Liver (tissue), 9 donors: ENCODE results near the gene HRH2. TPM values are rescaled to one million over a fixed set of nuclear protein-coding genes. Genes with fewer than 3 reads are reported as not detected.

ENCODE experiments used
- DNase-seq: peaks from one replicate; pipeline ENCODE4 v3.0.0-alpha.2; 2017; ENCODE audit warnings: low spot score
- H3K27ac ChIP-seq, 2 donors: one replicate each; pipeline ENCODE4 v1.7.0; 2013; ENCODE audit warnings: inconsistent platforms in 2 of 2, low read length in 2 of 2, control low read depth in 1 of 2, low read depth in 1 of 2, mild to moderate bottlenecking in 1 of 2
- H3K27me3 ChIP-seq, 4 donors: one replicate each; pipeline versions ENCODE4 v1.6.1 to v1.7.0; 2013; ENCODE audit warnings: low read length in 3 of 4, inconsistent platforms in 1 of 4, mild to moderate bottlenecking in 1 of 4, moderate library complexity in 1 of 4; ENCODE audit not compliant: control insufficient read depth in 4 of 4, insufficient read depth in 4 of 4
- H3K36me3 ChIP-seq, 4 donors: one replicate each; pipeline versions ENCODE4 v1.6.1 to v1.7.0; 2013; ENCODE audit warnings: low read length in 3 of 4, mild to moderate bottlenecking in 3 of 4, low read depth in 1 of 4, moderate library complexity in 1 of 4; ENCODE audit not compliant: control insufficient read depth in 4 of 4, insufficient read depth in 3 of 4
- H3K4me1 ChIP-seq, 4 donors: one replicate each; pipeline versions ENCODE4 v1.6.1 to v1.7.0; 2013; ENCODE audit warnings: low read length in 3 of 4, mild to moderate bottlenecking in 3 of 4, moderate library complexity in 1 of 4; ENCODE audit not compliant: control insufficient read depth in 4 of 4, insufficient read depth in 4 of 4
- H3K4me3 ChIP-seq, 3 donors: one replicate each; pipeline versions ENCODE4 v1.6.1 to v1.7.0; 2013; ENCODE audit warnings: low read length in 3 of 3, control low read depth in 1 of 3, low read depth in 1 of 3, mild to moderate bottlenecking in 1 of 3
- H3K9ac ChIP-seq, 2 donors: one replicate each; pipeline ENCODE4 v1.7.0; 2013; ENCODE audit warnings: low read length in 2 of 2, mild to moderate bottlenecking in 2 of 2, moderate library complexity in 2 of 2, control low read depth in 1 of 2, low read depth in 1 of 2
- H3K9me3 ChIP-seq, 4 donors: one replicate each; pipeline versions ENCODE4 v1.6.1 to v1.7.0; 2013; ENCODE audit warnings: low read length in 3 of 4; ENCODE audit not compliant: control insufficient read depth in 4 of 4
- EGR1 ChIP-seq, 2 donors: IDR thresholded peaks; 2 replicates each; pipeline ENCODE4 v1.6.1; 2016 to 2018; ENCODE audit warnings: antibody characterized with exemption in 2 of 2, low read depth in 2 of 2
- FOXA1 ChIP-seq: IDR thresholded peaks from 2 replicates; pipeline ENCODE4 v1.6.1; 2016; ENCODE audit warnings: antibody characterized with exemption
- FOXA2 ChIP-seq: IDR thresholded peaks from 2 replicates; pipeline ENCODE4 v1.6.1; 2016; ENCODE audit warnings: antibody characterized with exemption
- GABPA ChIP-seq, 2 donors: IDR thresholded peaks in 1 of 2; conservative IDR thresholded peaks in 1 of 2; 2 replicates each; pipeline ENCODE4 v1.6.1; 2016; ENCODE audit warnings: antibody characterized with exemption in 2 of 2, mild to moderate bottlenecking in 1 of 2, moderate library complexity in 1 of 2
- HNF4A ChIP-seq, 2 donors: conservative IDR thresholded peaks; 2 replicates each; pipeline ENCODE4 v1.6.1; 2016; ENCODE audit warnings: antibody characterized with exemption in 2 of 2, mild to moderate bottlenecking in 2 of 2
- HNF4G ChIP-seq: IDR thresholded peaks from 2 replicates; pipeline ENCODE4 v1.6.1; 2016; ENCODE audit warnings: antibody characterized with exemption
- JUND ChIP-seq, 2 donors: IDR thresholded peaks; 2 replicates each; pipeline ENCODE4 v1.6.1; 2016; ENCODE audit warnings: antibody characterized with exemption in 2 of 2
- NR2F2 ChIP-seq: IDR thresholded peaks from 2 replicates; pipeline ENCODE4 v1.6.1; 2016; ENCODE audit warnings: antibody characterized with exemption
- RXRA ChIP-seq, 2 donors: IDR thresholded peaks; 2 replicates each; pipeline ENCODE4 v1.6.1; 2017 to 2018; ENCODE audit warnings: antibody characterized with exemption in 2 of 2, mild to moderate bottlenecking in 1 of 2
- SP1 ChIP-seq: IDR thresholded peaks from 2 replicates; pipeline ENCODE4 v1.6.1; 2018; ENCODE audit warnings: antibody characterized with exemption, mild to moderate bottlenecking
- TAF1 ChIP-seq: conservative IDR thresholded peaks from 2 replicates; pipeline ENCODE4 v1.6.1; 2016; ENCODE audit warnings: antibody characterized with exemption, mild to moderate bottlenecking
- YY1 ChIP-seq: IDR thresholded peaks from 2 replicates; pipeline ENCODE4 v1.6.1; 2016; ENCODE audit warnings: antibody characterized with exemption, mild to moderate bottlenecking
- WGBS: extraction: QIAGEN DNeasy Blood & Tissue Kit; methylation state at CpG from one replicate; pipeline ENCODE4 v1.1.7; 2013; 5-methylcytosine and 5-hydroxymethylcytosine counted together
- polyA plus RNA-seq, 2 donors: library from polyadenylated mRNA; stranded (reverse) in 1 of 2; unstranded in 1 of 2; fragments of 200-250 nt in 1 of 2; fragments of >200 nt in 1 of 2; fragmentation: Nextera tagmentation in 1 of 2; extraction: Ambion mirVana in 1 of 2; gene quantifications; one replicate each; pipeline versions ENCODE4 v1.2.1 to v1.2.3, GENCODE V29; 2013 to 2015
- total RNA-seq, 2 donors: library from RNA; depleted of rRNA; stranded (reverse); fragments of >200 nt; gene quantifications; one replicate each; pipeline ENCODE4 v1.2.3, GENCODE V29; 2014
- TF ChIP-seq, protein P1 (sequence below): fragments of 150-350 bp; IDR thresholded peaks from 2 replicates; pipeline ENCODE4 v1.5.1; 2017; ENCODE audit warnings: improper control_type of control experiment, low read depth, low read length; ENCODE audit not compliant: missing input control
- TF ChIP-seq, protein P2 (sequence below): IDR thresholded peaks from 2 replicates; pipeline ENCODE4 v1.6.1; 2016; ENCODE audit warnings: antibody characterized with exemption
- TF ChIP-seq, protein P3 (sequence below): IDR thresholded peaks from 2 replicates; pipeline ENCODE4 v1.6.1; 2016; ENCODE audit warnings: antibody characterized with exemption
- TF ChIP-seq, protein P4 (sequence below): IDR thresholded peaks from 2 replicates; pipeline ENCODE4 v1.6.1; 2016; ENCODE audit warnings: antibody characterized with exemption, mild to moderate bottlenecking
- donor health status: healthy.
- donor health status: healthy.
- donor health status: healthy.
- donor health status: healthy.
- donor health status: healthy.

The HRH2 gene
- total and polyA plus RNA-seq, 4 donors, result 0.44 to 2.6 (median 1.3) TPM

DNA sequence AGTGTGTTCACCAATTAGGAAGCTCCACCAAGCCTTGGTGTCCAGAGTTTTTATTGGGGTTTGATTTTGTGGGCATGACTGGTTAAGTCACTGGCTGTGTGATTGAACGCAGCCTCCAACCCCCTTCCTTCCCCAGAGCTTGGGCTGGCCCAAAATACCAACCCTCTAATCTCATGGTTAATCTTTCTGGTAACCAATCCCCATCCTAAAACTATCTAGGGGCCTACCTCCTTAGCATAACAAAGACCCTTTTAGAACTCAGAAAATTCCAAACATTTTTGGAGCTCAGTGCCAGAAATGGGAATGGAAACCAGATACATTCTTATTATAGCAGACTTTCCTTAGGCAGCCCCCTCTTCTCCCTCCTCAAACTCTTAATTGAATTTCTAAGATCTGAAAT, 35.9 kb upstream of the HRH2 start (continued):
- no peak for TF ChIP-seq RXRA (IDR thresholded peaks at IDR 0.05)
- no peak for TF ChIP-seq FOXA2
- TF ChIP-seq YY1, result no peak

DNA sequence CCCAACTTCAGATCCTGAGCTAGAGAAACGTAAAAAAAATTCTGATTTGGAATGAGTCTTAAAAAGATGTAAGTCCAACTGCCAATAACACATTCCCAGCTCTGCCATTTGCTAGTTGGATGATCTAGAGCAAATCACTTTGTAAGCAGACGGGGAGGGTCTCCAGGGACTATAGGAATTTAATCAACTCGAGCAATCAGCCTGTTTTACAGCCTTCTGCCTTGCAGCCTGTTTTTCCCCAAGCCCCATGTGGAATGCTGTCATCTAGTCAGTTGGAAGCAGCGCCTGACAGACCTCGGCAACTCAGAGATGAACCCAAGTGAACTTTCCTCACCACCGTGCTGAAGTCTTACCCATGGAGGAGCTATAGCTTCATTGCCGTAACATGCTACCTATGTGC, 34.8 kb upstream of the HRH2 start:
- no peak for TF ChIP-seq GABPA (IDR thresholded peaks at IDR 0.05 in 1 of 2, conservative IDR thresholded peaks at IDR 0.05 in 1 of 2)
- TF ChIP-seq, protein P1, sequence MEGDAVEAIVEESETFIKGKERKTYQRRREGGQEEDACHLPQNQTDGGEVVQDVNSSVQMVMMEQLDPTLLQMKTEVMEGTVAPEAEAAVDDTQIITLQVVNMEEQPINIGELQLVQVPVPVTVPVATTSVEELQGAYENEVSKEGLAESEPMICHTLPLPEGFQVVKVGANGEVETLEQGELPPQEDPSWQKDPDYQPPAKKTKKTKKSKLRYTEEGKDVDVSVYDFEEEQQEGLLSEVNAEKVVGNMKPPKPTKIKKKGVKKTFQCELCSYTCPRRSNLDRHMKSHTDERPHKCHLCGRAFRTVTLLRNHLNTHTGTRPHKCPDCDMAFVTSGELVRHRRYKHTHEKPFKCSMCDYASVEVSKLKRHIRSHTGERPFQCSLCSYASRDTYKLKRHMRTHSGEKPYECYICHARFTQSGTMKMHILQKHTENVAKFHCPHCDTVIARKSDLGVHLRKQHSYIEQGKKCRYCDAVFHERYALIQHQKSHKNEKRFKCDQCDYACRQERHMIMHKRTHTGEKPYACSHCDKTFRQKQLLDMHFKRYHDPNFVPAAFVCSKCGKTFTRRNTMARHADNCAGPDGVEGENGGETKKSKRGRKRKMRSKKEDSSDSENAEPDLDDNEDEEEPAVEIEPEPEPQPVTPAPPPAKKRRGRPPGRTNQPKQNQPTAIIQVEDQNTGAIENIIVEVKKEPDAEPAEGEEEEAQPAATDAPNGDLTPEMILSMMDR, result no peak
- TF ChIP-seq SP1, result no peak
- TF ChIP-seq FOXA1, result no peak
- no peak for TF ChIP-seq FOXA2
- TF ChIP-seq, protein P2, sequence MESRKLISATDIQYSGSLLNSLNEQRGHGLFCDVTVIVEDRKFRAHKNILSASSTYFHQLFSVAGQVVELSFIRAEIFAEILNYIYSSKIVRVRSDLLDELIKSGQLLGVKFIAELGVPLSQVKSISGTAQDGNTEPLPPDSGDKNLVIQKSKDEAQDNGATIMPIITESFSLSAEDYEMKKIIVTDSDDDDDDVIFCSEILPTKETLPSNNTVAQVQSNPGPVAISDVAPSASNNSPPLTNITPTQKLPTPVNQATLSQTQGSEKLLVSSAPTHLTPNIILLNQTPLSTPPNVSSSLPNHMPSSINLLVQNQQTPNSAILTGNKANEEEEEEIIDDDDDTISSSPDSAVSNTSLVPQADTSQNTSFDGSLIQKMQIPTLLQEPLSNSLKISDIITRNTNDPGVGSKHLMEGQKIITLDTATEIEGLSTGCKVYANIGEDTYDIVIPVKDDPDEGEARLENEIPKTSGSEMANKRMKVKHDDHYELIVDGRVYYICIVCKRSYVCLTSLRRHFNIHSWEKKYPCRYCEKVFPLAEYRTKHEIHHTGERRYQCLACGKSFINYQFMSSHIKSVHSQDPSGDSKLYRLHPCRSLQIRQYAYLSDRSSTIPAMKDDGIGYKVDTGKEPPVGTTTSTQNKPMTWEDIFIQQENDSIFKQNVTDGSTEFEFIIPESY, result no peak
- Histone ChIP-seq H3K27me3 (peaks cover 0 to 8% (median 0%) of the 10 kb centered on the region in 4 donors), H3K36me3 (no peaks in the 10 kb centered on the region), H3K9ac (no peak overlapping the region), H3K4me1 (no peaks in the 10 kb centered on the region), H3K4me3 (no peak overlapping the region), H3K27ac (no peak overlapping the region), H3K9me3 (peaks cover 0 to 4% (median 2%) of the 10 kb centered on the region in 4 donors)
- DNase-seq, result no peak
- 67% methylated on average over 7 of the region's 7 CpGs for WGBS

DNA sequence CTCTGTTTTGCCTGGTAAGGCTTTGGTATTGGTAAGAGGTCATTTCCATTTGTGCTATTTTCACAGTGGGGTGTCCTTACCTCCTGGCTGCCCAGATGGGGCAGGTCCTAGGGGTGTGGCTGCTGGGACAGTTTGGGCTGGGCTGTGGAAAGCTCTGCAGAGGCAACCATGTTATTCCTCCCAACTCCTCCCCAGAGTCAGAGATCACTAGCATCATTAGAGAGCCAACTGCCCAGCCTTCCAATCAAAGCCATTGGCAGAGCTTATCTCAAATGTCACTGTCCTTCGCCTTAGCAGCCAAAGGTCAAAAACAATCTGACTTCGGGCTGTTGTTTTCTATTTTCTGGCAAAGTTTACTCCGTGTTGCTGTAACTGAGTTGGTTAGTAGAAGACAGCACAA, 33.6 kb upstream of the HRH2 start:
- WGBS, result 17% methylated on average over 3 of the region's 3 CpGs
- TF ChIP-seq EGR1 (IDR thresholded peaks at IDR 0.05; ENCODE audit: low read depth in 2 of 2), result no peak
- TF ChIP-seq TAF1, result no peak
- TF ChIP-seq GABPA (IDR thresholded peaks at IDR 0.05 in 1 of 2, conservative IDR thresholded peaks at IDR 0.05 in 1 of 2), result no peak
- TF ChIP-seq, protein P3, sequence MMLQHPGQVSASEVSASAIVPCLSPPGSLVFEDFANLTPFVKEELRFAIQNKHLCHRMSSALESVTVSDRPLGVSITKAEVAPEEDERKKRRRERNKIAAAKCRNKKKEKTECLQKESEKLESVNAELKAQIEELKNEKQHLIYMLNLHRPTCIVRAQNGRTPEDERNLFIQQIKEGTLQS, result no peak
- TF ChIP-seq JUND (IDR thresholded peaks at IDR 0.05), result no peak
- TF ChIP-seq YY1, result no peak
- TF ChIP-seq, protein P4, sequence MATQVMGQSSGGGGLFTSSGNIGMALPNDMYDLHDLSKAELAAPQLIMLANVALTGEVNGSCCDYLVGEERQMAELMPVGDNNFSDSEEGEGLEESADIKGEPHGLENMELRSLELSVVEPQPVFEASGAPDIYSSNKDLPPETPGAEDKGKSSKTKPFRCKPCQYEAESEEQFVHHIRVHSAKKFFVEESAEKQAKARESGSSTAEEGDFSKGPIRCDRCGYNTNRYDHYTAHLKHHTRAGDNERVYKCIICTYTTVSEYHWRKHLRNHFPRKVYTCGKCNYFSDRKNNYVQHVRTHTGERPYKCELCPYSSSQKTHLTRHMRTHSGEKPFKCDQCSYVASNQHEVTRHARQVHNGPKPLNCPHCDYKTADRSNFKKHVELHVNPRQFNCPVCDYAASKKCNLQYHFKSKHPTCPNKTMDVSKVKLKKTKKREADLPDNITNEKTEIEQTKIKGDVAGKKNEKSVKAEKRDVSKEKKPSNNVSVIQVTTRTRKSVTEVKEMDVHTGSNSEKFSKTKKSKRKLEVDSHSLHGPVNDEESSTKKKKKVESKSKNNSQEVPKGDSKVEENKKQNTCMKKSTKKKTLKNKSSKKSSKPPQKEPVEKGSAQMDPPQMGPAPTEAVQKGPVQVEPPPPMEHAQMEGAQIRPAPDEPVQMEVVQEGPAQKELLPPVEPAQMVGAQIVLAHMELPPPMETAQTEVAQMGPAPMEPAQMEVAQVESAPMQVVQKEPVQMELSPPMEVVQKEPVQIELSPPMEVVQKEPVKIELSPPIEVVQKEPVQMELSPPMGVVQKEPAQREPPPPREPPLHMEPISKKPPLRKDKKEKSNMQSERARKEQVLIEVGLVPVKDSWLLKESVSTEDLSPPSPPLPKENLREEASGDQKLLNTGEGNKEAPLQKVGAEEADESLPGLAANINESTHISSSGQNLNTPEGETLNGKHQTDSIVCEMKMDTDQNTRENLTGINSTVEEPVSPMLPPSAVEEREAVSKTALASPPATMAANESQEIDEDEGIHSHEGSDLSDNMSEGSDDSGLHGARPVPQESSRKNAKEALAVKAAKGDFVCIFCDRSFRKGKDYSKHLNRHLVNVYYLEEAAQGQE, result no peak
- no peak for TF ChIP-seq NR2F2
- TF ChIP-seq, protein P2, result no peak
- TF ChIP-seq SP1, result no peak
- TF ChIP-seq HNF4A (conservative IDR thresholded peaks at IDR 0.05), result no peak
- no peak for TF ChIP-seq FOXA2
- no peak for TF ChIP-seq FOXA1
- TF ChIP-seq HNF4G, result no peak
- no peaks in the 10 kb centered on the region for H3K36me3 ChIP-seq
- H3K27ac ChIP-seq, result no peak overlapping the region
- H3K27me3 ChIP-seq, result peaks cover 0 to 8% (median 0%) of the 10 kb centered on the region in 4 donors
- DNase-seq, result no peak
- no peaks in the 10 kb centered on the region for H3K4me1 ChIP-seq
- H3K4me3 ChIP-seq, result no peak overlapping the region
- no peak overlapping the region for H3K9ac ChIP-seq
- peaks cover 0 to 4% (median 4%) of the 10 kb centered on the region in 4 donors for H3K9me3 ChIP-seq
